SU-DHL-6 (cell line): ENCODE measurements around the gene ANKIB1.

Experiments used
- EZH2phosphoT487 ChIP-seq: fragments of 200-600 bp; sonication (generic), shearing (Covaris generic); conservative IDR thresholded peaks from 2 replicates; pipeline ENCODE4 v1.6.1; 2018; ENCODE audit warnings: mild to moderate bottlenecking, antibody characterized with exemption, low read length, moderate library complexity, mixed read lengths
- TF ChIP-seq, protein P1 (sequence below): fragments of 200-600 bp; sonication (generic); IDR thresholded peaks from one replicate; pipeline ENCODE4 v1.5.1; 2017; ENCODE audit warnings: antibody characterized with exemption, mild to moderate bottlenecking, low read length, moderate library complexity; ENCODE audit not compliant: insufficient read depth, poor library complexity, severe bottlenecking

DNA sequence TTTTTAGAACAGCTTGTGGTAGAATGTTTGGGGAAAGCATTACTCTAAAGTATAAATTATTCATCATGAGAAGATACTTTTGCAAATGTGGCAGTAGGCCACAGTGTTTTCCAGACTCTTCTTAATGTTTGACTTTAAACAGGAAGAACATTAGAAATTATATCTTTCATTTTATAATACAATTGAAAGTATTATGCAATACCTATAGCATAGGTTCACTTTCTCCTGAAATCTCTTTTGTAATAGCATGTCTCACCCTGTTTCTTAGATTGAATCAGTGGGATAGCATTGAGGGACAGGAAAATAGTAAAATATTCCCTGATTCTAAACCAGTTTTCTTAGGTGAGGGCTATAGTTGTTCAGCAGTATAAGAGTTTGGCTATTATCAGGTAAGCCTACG lies 23.1 kb downstream of the ANKIB1 start:
- TF ChIP-seq, protein P1, sequence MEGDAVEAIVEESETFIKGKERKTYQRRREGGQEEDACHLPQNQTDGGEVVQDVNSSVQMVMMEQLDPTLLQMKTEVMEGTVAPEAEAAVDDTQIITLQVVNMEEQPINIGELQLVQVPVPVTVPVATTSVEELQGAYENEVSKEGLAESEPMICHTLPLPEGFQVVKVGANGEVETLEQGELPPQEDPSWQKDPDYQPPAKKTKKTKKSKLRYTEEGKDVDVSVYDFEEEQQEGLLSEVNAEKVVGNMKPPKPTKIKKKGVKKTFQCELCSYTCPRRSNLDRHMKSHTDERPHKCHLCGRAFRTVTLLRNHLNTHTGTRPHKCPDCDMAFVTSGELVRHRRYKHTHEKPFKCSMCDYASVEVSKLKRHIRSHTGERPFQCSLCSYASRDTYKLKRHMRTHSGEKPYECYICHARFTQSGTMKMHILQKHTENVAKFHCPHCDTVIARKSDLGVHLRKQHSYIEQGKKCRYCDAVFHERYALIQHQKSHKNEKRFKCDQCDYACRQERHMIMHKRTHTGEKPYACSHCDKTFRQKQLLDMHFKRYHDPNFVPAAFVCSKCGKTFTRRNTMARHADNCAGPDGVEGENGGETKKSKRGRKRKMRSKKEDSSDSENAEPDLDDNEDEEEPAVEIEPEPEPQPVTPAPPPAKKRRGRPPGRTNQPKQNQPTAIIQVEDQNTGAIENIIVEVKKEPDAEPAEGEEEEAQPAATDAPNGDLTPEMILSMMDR = no peak
- no peak for TF ChIP-seq EZH2phosphoT487
